ENCODE measurements around the gene TRMT10A. TPM values are rescaled to one million over a fixed set of nuclear protein-coding genes. Genes with fewer than 3 reads are reported as not detected.

The TRMT10A gene
- total RNA-seq, 1 donor, result 5.6 TPM

GRCh38 chr4:99504804-99505502 is 58.9 kb downstream of the TRMT10A start:
- no peak for DNase-seq (ENCODE audit: low read depth)
- TF ChIP-seq CTCF (IDR thresholded peaks at IDR 0.05; ENCODE audit: insufficient read depth, low read depth, low read length), result no peak

More at GRCh38 chr4:99504804-99505502, 58.9 kb downstream of the TRMT10A start:
- no peak overlapping the region for H3K4me3 ChIP-seq (ENCODE audit: low read depth, low read length)

Other genes starting within 250 kb of the TRMT10A start
- 0.32 and 0.43 TPM in 2 replicates for gene ADH1B, start 242.6 kb downstream of the TRMT10A start, total RNA-seq
- 1.3 TPM in 1 of 2 replicates, not detected in the other for gene ADH1C, start 211.3 kb downstream of the TRMT10A start, total RNA-seq
- gene ADH7, start 128.7 kb downstream of the TRMT10A start, total RNA-seq, result not detected in 2 replicates
- not detected in 2 replicates for gene C4orf17, start 53.0 kb downstream of the TRMT10A start, total RNA-seq
- under 0.01 TPM in 1 of 2 replicates, not detected in the other for gene MTTP, start 10.8 kb upstream of the TRMT10A start, total RNA-seq
- gene C4orf54, start 93.8 kb upstream of the TRMT10A start, total RNA-seq, result under 0.01 TPM in 1 of 2 replicates, not detected in the other

All from fibroblast of villous mesenchyme (primary cell).